Measurements from ENCODE around the gene PPDPF.

Gene PPDPF

GRCh38 chr20:63519668-63520503 is 679 bp upstream of the PPDPF start:
- Mint-ChIP-seq H3K27ac (no peak overlapping the region), H3K4me1 (peaks cover 12% of the 10 kb centered on the region)
- DNase-seq (ENCODE audit: low spot score in 2 of 2): peak in 1 of 2 donors; percentile 90

GRCh38 chr20:63520934-63521601 is 503 bp downstream of the PPDPF start:
- ATAC-seq (peak; percentile 65), DNase-seq (ENCODE audit: low spot score in 2 of 2) (peak in 1 of 2 donors; percentile 79)
- H3K4me3 Mint-ChIP-seq: peak overlapping the region; percentile 77
- H3K4me1 Mint-ChIP-seq: peaks cover 12% of the 10 kb centered on the region
- H3K27ac Mint-ChIP-seq: peak overlapping the region; percentile 34
- H3K36me3 Mint-ChIP-seq: peaks cover 35% of the 10 kb centered on the region
- H3K9me3 Mint-ChIP-seq: peaks cover 5% of the 10 kb centered on the region

More at GRCh38 chr20:63519668-63520503, 679 bp upstream of the PPDPF start:
- Mint-ChIP-seq H3K9me3 (peaks cover 5% of the 10 kb centered on the region), H3K36me3 (peaks cover 34% of the 10 kb centered on the region), H3K4me3 (peak overlapping the region; percentile 77)
- ATAC-seq: peak; percentile 75

GRCh38 chr20:63521602-63522001 is 1.0 kb downstream of the PPDPF start:
- peaks cover 5% of the 10 kb centered on the region for H3K9me3 Mint-ChIP-seq
- no peak for DNase-seq (ENCODE audit: low spot score in 2 of 2)
- H3K36me3 Mint-ChIP-seq: peaks cover 35% of the 10 kb centered on the region
- peaks cover 12% of the 10 kb centered on the region for H3K4me1 Mint-ChIP-seq
- no peak for ATAC-seq
- H3K4me3 Mint-ChIP-seq: peak overlapping the region; percentile 77
- peak overlapping the region; percentile 34 for H3K27ac Mint-ChIP-seq

GRCh38 chr20:63522091-63522868 is 1.7 kb downstream of the PPDPF start:
- H3K36me3 Mint-ChIP-seq: peaks cover 35% of the 10 kb centered on the region
- H3K9me3 Mint-ChIP-seq: peaks cover 5% of the 10 kb centered on the region
- DNase-seq (ENCODE audit: low spot score in 2 of 2): peak in 1 of 2 donors; percentile 49
- ATAC-seq: no peak
- peak overlapping the region; percentile 90 for H3K27ac Mint-ChIP-seq
- peaks cover 12% of the 10 kb centered on the region for H3K4me1 Mint-ChIP-seq
- peak overlapping the region; percentile 77 for H3K4me3 Mint-ChIP-seq

GRCh38 chr20:63522981-63523611 is 2.5 kb downstream of the PPDPF start:
- Mint-ChIP-seq H3K4me1 (peaks cover 12% of the 10 kb centered on the region), H3K27ac (peak overlapping the region; percentile 90), H3K4me3 (peak overlapping the region; percentile 77), H3K9me3 (peaks cover 5% of the 10 kb centered on the region), H3K36me3 (peaks cover 35% of the 10 kb centered on the region)
- ATAC-seq (no peak), DNase-seq (ENCODE audit: low spot score in 2 of 2) (peak in 1 of 2 donors; percentile 50)

GRCh38 chr20:63525185-63525584 is 4.6 kb downstream of the PPDPF start:
- Mint-ChIP-seq H3K9me3 (peaks cover 5% of the 10 kb centered on the region), H3K27ac (no peak overlapping the region), H3K4me3 (no peak overlapping the region), H3K36me3 (peaks cover 40% of the 10 kb centered on the region), H3K4me1 (peaks cover 18% of the 10 kb centered on the region)
- ATAC-seq (no peak), DNase-seq (ENCODE audit: low spot score in 2 of 2) (no peak)

- Mint-ChIP-seq H3K4me3 (no peak overlapping the region), H3K9me3 (peaks cover 5% of the 10 kb centered on the region), H3K36me3 (peaks cover 40% of the 10 kb centered on the region), H3K4me1 (peaks cover 18% of the 10 kb centered on the region), H3K27ac (no peak overlapping the region)
- no peak for ATAC-seq
- DNase-seq (ENCODE audit: low spot score in 2 of 2): no peak
Measured at GRCh38 chr20:63525971-63526370, 5.4 kb downstream of the PPDPF start.

- DNase-seq (ENCODE audit: low spot score in 2 of 2) (no peak), ATAC-seq (no peak)
- peaks cover 23% of the 10 kb centered on the region for H3K4me1 Mint-ChIP-seq
- H3K27ac Mint-ChIP-seq: no peak overlapping the region
- no peak overlapping the region for H3K4me3 Mint-ChIP-seq
- peaks cover 29% of the 10 kb centered on the region for H3K36me3 Mint-ChIP-seq
- H3K9me3 Mint-ChIP-seq: peaks cover 5% of the 10 kb centered on the region
Measured at GRCh38 chr20:63527184-63527583, 6.6 kb downstream of the PPDPF start.

GRCh38 chr20:63529180-63529860 is 8.8 kb downstream of the PPDPF start:
- H3K4me1 Mint-ChIP-seq: peaks cover 13% of the 10 kb centered on the region
- no peak overlapping the region for H3K27ac Mint-ChIP-seq
- H3K4me3 Mint-ChIP-seq: no peak overlapping the region
- DNase-seq (ENCODE audit: low spot score in 2 of 2): peak in 1 of 2 donors; percentile 49
- H3K36me3 Mint-ChIP-seq: peaks cover 11% of the 10 kb centered on the region
- ATAC-seq: no peak
- no peaks in the 10 kb centered on the region for H3K9me3 Mint-ChIP-seq

GRCh38 chr20:63529861-63530787 is 9.6 kb downstream of the PPDPF start:
- DNase-seq (ENCODE audit: low spot score in 2 of 2): peak in 1 of 2 donors; percentile 49
- no peak overlapping the region for H3K4me3 Mint-ChIP-seq
- H3K9me3 Mint-ChIP-seq: no peaks in the 10 kb centered on the region
- peaks cover 13% of the 10 kb centered on the region for H3K4me1 Mint-ChIP-seq
- H3K27ac Mint-ChIP-seq: no peak overlapping the region
- no peak for ATAC-seq
- peaks cover 5% of the 10 kb centered on the region for H3K36me3 Mint-ChIP-seq

- Mint-ChIP-seq H3K36me3 (peaks cover 5% of the 10 kb centered on the region), H3K9me3 (no peaks in the 10 kb centered on the region), H3K4me1 (peaks cover 13% of the 10 kb centered on the region), H3K4me3 (no peak overlapping the region), H3K27ac (no peak overlapping the region)
- ATAC-seq (no peak), DNase-seq (ENCODE audit: low spot score in 2 of 2) (no peak)
Measured at GRCh38 chr20:63530788-63531160, 10.2 kb downstream of the PPDPF start.

GRCh38 chr20:63531686-63532448 is 11.3 kb downstream of the PPDPF start:
- no peak for DNase-seq (ENCODE audit: low spot score in 2 of 2)
- Mint-ChIP-seq H3K4me1 (peaks cover 21% of the 10 kb centered on the region), H3K36me3 (peaks cover 11% of the 10 kb centered on the region), H3K27ac (no peak overlapping the region), H3K9me3 (no peaks in the 10 kb centered on the region), H3K4me3 (no peak overlapping the region)
- no peak for ATAC-seq

- no peak overlapping the region for H3K27ac Mint-ChIP-seq
- H3K4me1 Mint-ChIP-seq: peaks cover 28% of the 10 kb centered on the region
- DNase-seq (ENCODE audit: low spot score in 2 of 2) (no peak), ATAC-seq (no peak)
- no peaks in the 10 kb centered on the region for H3K9me3 Mint-ChIP-seq
- H3K36me3 Mint-ChIP-seq: peaks cover 11% of the 10 kb centered on the region
- no peak overlapping the region for H3K4me3 Mint-ChIP-seq
Measured at GRCh38 chr20:63532449-63532971, 11.9 kb downstream of the PPDPF start.

Data from stimulated activated effector memory CD8-positive, alpha-beta T cell treated with anti-CD3 and anti-CD28 coated beads, Interleukin-12 subunit alpha, Interleukin-12 subunit beta, amount 100 ng/mL, for 72 hours (primary cell).